ENCODE data around the gene MRPL28. TPM values are rescaled to one million over a fixed set of nuclear protein-coding genes. Genes with fewer than 3 reads are reported as not detected.

MRPL28 gene
- total RNA-seq, 1 donor from 2014 or later = 80.4 TPM

GRCh38 chr16:317583-317982 lies 52.8 kb downstream of the MRPL28 start:
- TF ChIP-seq, protein P1, sequence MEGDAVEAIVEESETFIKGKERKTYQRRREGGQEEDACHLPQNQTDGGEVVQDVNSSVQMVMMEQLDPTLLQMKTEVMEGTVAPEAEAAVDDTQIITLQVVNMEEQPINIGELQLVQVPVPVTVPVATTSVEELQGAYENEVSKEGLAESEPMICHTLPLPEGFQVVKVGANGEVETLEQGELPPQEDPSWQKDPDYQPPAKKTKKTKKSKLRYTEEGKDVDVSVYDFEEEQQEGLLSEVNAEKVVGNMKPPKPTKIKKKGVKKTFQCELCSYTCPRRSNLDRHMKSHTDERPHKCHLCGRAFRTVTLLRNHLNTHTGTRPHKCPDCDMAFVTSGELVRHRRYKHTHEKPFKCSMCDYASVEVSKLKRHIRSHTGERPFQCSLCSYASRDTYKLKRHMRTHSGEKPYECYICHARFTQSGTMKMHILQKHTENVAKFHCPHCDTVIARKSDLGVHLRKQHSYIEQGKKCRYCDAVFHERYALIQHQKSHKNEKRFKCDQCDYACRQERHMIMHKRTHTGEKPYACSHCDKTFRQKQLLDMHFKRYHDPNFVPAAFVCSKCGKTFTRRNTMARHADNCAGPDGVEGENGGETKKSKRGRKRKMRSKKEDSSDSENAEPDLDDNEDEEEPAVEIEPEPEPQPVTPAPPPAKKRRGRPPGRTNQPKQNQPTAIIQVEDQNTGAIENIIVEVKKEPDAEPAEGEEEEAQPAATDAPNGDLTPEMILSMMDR (conservative IDR thresholded peaks at IDR 0.05) = no peak
- Mint-ChIP-seq H3K36me3 (ENCODE audit: low read depth) (no peaks in the 10 kb centered on the region), H3K4me1 (peaks cover 22% of the 10 kb centered on the region), H3K27me3 (ENCODE audit: low read depth) (no peaks in the 10 kb centered on the region), H3K27ac (ENCODE audit: unreplicated experiment) (no peak overlapping the region), H3K4me3 (no peak overlapping the region), H3K9me3 (no peaks in the 10 kb centered on the region)
- DNase-seq (ENCODE audit: low read depth, low spot score) = no peak

Other genes with a start within 250 kb of the MRPL28 start
- gene NPRL3, start 231.9 kb downstream of the MRPL28 start, total RNA-seq = 41.5 and 45.4 TPM in 2 replicates
- gene HBZ, start 217.9 kb downstream of the MRPL28 start, total RNA-seq = not detected in 2 replicates
- not detected in 2 replicates for gene HBM, start 204.6 kb downstream of the MRPL28 start, total RNA-seq
- not detected in 2 replicates for gene HBA2, start 197.7 kb downstream of the MRPL28 start, total RNA-seq
- not detected in 2 replicates for gene HBA1, start 193.9 kb downstream of the MRPL28 start, total RNA-seq
- gene HBQ1, start 190.1 kb downstream of the MRPL28 start, total RNA-seq = 1.8 and 2.9 TPM in 2 replicates
- gene LUC7L, start 141.1 kb downstream of the MRPL28 start, total RNA-seq = 177 and 192 TPM in 2 replicates
- gene FAM234A, start 135.7 kb downstream of the MRPL28 start, total RNA-seq = 89.8 and 97.8 TPM in 2 replicates
- 1.9 and 2.8 TPM in 2 replicates for gene RGS11, start 94.6 kb downstream of the MRPL28 start, total RNA-seq
- gene ARHGDIG, start 89.9 kb downstream of the MRPL28 start, total RNA-seq = 2.0 and 3.0 TPM in 2 replicates
- gene PDIA2, start 87.4 kb downstream of the MRPL28 start, total RNA-seq = 1.4 and 2.1 TPM in 2 replicates
- gene AXIN1, start 17.8 kb downstream of the MRPL28 start, total RNA-seq = 36.4 and 38.2 TPM in 2 replicates
- gene PGAP6, start 11.4 kb upstream of the MRPL28 start, total RNA-seq = 56.4 and 62.0 TPM in 2 replicates
- 233 and 254 TPM in 2 replicates for gene NME4, start 26.7 kb upstream of the MRPL28 start, total RNA-seq
- 22.4 and 25.7 TPM in 2 replicates for gene DECR2, start 31.3 kb upstream of the MRPL28 start, total RNA-seq
- gene RAB11FIP3, start 55.1 kb upstream of the MRPL28 start, total RNA-seq = 70.5 and 72.2 TPM in 2 replicates
- gene CAPN15, start 157.2 kb upstream of the MRPL28 start, total RNA-seq = 56.9 and 60.3 TPM in 2 replicates
- gene PRR35, start 189.9 kb upstream of the MRPL28 start, total RNA-seq = not detected in 2 replicates
- 0.84 and 0.86 TPM in 2 replicates for gene NHLRC4, start 196.5 kb upstream of the MRPL28 start, total RNA-seq
- 84.9 and 91.7 TPM in 2 replicates for gene PIGQ, start 199.4 kb upstream of the MRPL28 start, total RNA-seq
- gene RAB40C, start 219.5 kb upstream of the MRPL28 start, total RNA-seq = 30.9 and 31.6 TPM in 2 replicates

Measured in neural crest cell (in vitro differentiated cells).